Uterus (tissue), 2 donors: ENCODE data around the gene RAPGEF3.

Source experiments
- POLR2A ChIP-seq, 2 donors: fragments of 450-650 bp; IDR thresholded peaks; one replicate each; pipeline ENCODE4 v1.6.1; 2016; ENCODE audit warnings: antibody characterized with exemption in 2 of 2, mild to moderate bottlenecking in 1 of 2, moderate library complexity in 1 of 2
- TF ChIP-seq, protein P1 (sequence below), 4 experiments: fragments of 200-600 bp in 2 of 4; fragments of 450-650 bp in 2 of 4; sonication (generic) in 2 of 4; IDR thresholded peaks; one replicate each; pipeline ENCODE4 v1.5.1; 2016 to 2019; ENCODE audit warnings: antibody characterized with exemption in 4 of 4, mild to moderate bottlenecking in 2 of 4, moderate library complexity in 1 of 4

DNA sequence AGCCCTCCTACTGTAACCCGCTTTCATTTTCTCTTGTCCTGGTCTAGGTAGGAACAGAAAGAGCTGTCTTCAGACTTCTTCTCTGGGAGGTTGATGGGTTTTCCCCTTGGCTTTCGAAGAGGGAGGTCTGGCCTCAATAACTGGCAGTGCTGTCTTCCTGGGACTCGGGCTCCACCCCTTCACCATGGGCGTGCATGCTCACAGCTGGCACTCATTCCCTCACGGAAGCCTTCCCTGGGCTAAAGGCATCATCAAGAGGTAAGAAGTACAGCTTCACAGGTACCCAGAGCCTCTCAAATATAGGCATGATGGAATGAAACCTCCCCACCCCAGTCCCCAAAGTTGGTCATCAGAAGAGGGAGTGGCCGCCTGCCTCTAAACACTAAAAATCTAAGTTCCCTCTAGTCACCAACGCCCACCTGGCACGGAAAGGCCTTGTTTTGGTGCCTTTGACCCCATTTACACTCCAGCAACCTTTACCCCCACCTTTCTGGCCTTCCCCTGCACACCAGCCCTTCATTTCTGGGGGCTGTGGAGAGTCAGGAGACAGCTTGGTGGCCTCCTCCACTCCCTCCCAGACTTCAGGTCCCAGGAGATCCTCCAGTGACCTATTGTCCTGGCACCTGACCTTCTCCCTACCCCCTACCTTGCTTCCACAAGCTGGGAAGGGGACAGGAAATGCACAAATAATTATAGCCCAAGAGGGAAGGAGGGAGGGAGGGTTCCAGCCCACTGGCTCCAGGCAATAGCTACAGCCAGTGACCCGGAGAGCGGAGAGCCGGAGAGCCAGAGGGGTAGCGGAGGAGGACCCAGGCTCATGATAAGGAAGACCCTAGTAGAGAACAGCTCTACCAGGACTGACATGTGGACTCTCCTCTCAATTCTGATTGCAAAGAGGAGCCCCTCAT, 2.8 kb downstream of the RAPGEF3 start:
- TF ChIP-seq POLR2A (IDR thresholded peaks at IDR 0.05), result no peak
- TF ChIP-seq, protein P1, sequence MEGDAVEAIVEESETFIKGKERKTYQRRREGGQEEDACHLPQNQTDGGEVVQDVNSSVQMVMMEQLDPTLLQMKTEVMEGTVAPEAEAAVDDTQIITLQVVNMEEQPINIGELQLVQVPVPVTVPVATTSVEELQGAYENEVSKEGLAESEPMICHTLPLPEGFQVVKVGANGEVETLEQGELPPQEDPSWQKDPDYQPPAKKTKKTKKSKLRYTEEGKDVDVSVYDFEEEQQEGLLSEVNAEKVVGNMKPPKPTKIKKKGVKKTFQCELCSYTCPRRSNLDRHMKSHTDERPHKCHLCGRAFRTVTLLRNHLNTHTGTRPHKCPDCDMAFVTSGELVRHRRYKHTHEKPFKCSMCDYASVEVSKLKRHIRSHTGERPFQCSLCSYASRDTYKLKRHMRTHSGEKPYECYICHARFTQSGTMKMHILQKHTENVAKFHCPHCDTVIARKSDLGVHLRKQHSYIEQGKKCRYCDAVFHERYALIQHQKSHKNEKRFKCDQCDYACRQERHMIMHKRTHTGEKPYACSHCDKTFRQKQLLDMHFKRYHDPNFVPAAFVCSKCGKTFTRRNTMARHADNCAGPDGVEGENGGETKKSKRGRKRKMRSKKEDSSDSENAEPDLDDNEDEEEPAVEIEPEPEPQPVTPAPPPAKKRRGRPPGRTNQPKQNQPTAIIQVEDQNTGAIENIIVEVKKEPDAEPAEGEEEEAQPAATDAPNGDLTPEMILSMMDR (IDR thresholded peaks at IDR 0.05), result no peak
